Fibroblast of mammary gland (primary cell): ENCODE results near the gene LMF2.

ENCODE experiments used
- DNase-seq: peaks from one replicate; pipeline ENCODE4 v3.0.0-alpha.2; 2010; ENCODE audit warnings: low read depth
- H3K4me3 ChIP-seq: 2 replicates; pipeline ENCODE4 v1.5.1; 2011; ENCODE audit warnings: low read depth, mild to moderate bottlenecking, low read length, moderate library complexity; ENCODE audit not compliant: control insufficient read depth
- TF ChIP-seq, protein P1 (sequence below): conservative IDR thresholded peaks from 2 replicates; pipeline ENCODE4 v1.5.1; 2011; ENCODE audit warnings: low read depth, low read length, inconsistent platforms; ENCODE audit not compliant: control insufficient read depth, insufficient read depth

The LMF2 gene

DNA sequence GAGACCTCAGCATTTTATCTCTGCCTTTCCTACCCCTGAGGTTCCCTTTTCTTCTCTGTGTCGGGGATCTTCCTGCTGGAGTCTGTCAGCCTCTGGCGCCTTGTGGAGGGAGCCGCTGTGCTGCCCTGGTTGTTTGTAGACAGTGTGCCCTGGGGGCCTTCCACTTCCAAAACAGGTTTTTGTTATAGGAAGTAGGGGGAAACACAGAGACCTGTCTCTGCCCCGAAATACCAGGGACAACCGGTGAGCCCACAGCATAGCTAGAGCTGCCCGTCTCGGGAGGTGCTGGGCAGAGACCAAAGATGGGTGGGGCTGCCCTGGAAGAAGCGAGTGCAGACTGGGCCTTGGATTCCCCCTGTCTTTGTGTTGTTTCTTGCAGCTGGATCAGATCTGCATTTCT lies 8.6 kb upstream of the LMF2 start:
- no peak overlapping the region for H3K4me3 ChIP-seq
- TF ChIP-seq, protein P1, sequence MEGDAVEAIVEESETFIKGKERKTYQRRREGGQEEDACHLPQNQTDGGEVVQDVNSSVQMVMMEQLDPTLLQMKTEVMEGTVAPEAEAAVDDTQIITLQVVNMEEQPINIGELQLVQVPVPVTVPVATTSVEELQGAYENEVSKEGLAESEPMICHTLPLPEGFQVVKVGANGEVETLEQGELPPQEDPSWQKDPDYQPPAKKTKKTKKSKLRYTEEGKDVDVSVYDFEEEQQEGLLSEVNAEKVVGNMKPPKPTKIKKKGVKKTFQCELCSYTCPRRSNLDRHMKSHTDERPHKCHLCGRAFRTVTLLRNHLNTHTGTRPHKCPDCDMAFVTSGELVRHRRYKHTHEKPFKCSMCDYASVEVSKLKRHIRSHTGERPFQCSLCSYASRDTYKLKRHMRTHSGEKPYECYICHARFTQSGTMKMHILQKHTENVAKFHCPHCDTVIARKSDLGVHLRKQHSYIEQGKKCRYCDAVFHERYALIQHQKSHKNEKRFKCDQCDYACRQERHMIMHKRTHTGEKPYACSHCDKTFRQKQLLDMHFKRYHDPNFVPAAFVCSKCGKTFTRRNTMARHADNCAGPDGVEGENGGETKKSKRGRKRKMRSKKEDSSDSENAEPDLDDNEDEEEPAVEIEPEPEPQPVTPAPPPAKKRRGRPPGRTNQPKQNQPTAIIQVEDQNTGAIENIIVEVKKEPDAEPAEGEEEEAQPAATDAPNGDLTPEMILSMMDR, result no peak
- DNase-seq, result no peak

DNA sequence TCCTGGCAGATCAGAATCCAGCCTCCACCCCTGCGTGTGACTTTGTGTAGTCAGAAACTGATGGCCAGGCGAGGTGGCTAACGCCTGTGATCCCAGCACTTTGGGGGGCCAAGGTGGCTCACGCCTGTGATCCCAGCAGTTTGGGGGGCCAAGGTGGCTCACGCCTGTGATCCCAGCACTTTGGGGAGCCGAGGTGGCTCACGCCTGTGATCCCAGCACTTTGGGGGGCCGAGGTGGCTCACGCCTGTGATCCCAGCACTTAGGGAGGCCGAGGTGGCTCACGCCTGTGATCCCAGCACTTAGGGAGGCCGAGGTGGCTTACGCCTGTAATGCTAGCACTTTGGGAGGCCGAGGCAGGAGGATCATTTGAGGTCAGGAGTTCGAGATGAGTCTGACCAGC lies 5.7 kb upstream of the LMF2 start:
- no peak overlapping the region for H3K4me3 ChIP-seq
- no peak for DNase-seq
- TF ChIP-seq, protein P1, result no peak

DNA sequence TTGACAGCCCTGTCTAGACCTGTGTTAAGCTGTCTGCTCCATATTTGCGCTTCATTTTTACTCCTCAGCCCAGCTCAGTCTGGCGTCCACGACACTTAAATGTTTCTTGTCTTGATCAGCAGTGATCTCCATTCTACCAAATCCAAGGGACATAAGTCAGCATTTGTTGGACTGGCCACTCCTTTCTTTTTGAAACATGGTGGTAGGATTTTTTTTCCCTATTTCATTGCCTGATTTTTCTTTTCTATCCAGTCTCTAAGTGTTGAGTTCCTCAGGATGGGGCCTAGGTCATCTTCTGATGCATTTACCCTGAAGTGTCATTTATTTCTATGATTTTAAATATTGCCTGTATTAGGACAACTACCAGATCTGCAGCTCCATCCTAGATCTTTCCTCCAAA lies 1.4 kb upstream of the LMF2 start:
- TF ChIP-seq, protein P1, result no peak
- peak overlapping the region; percentile 74 for H3K4me3 ChIP-seq
- DNase-seq, result no peak

DNA sequence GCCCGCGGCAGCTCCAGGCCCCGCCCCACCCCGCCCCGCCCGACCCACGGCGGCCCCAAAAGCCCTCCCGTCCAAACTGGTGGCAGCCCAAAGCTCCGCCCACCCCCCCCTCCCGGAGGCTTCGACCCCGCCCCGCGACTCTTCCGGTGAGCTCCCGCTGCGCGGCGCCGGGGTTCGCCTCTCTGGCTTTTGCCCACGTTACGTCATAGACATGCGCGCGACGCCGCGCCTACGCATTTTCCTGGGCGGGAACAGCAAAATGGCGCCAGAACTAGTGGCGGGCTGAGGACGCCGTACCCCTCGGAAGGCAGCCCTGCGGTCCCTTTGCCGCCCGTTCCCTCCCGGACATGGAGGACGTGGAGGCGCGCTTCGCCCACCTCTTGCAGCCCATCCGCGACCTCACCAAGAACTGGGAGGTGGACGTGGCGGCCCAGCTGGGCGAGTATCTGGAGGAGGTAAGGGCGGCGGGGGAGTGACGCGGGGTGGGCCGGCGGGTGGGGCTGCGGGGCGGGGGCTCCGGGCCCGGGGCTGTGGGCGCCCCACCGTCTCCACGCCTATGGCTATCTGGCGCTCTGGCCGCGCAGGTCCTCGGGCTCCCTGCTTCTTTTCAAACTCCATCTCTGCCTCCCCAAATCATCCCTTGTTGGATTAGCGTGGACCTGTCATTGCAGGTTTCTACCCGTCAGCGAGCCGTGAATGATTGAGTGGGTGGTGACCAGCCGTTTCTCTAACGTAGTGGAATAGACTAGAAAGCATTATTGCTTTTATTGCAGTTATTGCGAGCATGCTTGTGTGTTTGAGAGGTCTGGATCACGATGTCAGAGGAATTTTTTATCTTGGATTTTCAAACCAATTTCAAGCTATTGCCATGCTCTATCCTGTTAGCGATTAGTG lies 736 bp upstream of the LMF2 start, which contains the start of gene NCAPH2:
Gene NCAPH2, plus strand, starts transcription at position 234 of the 894 bp plus-strand sequence. Its CDS starts 114 bp downstream, at position 348.
- peak; percentile 95 for DNase-seq
- TF ChIP-seq, protein P1, result no peak

DNA sequence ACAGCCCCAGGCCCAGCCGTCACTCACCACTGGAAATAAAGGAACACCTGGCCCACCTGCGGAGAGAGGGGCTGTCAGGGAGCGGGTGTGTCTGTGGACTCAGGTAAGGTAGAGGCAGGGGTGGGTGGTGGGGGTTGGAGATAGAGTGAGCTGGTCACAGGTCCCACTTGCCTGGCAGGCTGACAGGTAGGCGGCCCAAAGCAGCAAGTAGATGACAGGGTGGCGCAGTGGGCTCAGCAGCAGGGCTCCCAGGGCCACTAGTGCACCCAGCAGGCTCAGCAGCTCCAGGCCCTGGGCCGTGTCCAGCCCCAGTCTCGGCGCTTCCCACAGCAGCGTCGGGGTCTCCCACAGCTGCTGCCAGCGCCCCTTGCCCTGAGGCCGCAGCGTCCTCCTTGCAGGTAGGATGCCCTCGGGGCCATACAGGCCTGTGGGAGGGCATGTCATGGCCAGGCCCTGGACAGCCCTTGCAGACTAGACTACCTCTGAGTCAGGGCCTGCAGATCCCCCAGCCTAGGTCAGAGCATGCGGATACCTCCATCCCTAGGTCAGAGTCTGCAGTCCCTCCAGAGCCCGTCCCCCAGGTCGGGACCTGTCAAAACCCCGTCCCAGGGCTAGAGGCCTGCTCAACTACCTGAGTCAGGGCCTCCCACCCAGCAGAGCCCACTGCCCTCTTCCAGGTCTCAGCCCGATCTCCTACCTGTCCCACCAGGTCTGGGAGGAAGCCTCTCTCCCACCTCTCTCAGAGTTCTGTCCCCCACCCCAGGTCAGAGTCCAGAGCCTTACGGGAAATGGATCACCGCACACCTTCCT lies 686 bp downstream of the LMF2 start:
- no peak for DNase-seq
- peak overlapping the region; percentile 95 for H3K4me3 ChIP-seq
- TF ChIP-seq, protein P1, result no peak

More for the DNA sequence above, 736 bp upstream of the LMF2 start, which contains the start of gene NCAPH2:
- peak within 1 kb of the TSS; percentile 95 for H3K4me3 ChIP-seq

DNA sequence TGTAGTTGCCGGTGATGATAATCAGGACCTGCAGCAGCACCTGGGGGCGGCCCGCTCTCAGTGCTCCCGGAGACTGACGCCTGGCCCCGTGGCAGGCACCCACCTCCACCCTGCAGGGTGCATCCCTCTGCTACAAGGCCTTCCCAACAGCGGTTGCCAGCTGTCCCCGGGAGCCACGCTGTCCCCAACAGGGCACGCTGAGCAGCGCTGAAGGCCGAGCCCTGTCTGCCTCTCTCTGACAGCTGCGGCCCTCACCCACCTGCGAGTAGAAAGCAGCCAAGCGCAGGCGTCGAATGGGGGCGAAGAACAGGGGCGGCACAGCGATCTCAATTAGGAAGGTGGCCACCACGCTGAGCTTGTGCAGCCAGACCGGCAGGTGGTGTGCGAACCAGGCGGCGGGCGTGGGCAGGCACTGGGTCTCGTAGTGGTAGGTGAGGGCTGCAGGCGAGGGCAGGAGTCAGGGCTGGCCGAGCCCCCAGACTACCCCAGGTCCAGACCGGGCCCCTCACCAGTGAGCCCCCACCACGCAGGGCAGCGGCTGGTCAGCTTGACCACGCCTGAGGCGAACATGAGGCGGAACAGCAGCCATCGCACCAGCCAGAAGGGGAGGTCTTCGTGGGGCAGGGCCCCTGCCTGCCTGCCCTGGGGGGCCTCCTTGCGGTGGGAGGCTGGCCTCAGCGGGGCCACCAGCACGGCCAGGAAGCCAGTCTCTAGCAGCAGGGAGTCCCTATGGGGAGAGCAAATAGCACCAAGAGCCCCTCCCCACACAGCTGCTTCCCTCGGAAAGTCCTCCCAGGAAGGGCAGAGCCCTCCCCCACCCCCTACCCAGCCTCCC lies 1.5 kb downstream of the LMF2 start:
- no peak for DNase-seq
- peak overlapping the region; percentile 95 for H3K4me3 ChIP-seq
- TF ChIP-seq, protein P1, result no peak
